Astrocyte (in vitro differentiated cells and primary cell): ENCODE measurements around the gene NECTIN1. TPM values are rescaled to one million over a fixed set of nuclear protein-coding genes. Genes with fewer than 3 reads are reported as not detected.
A peak's percentile ranks its signal among the peaks of the same experiment; 100 is the strongest.

Experiments used
- DNase-seq: peaks from one replicate; pipeline ENCODE4 v3.0.0-alpha.2; 2010; ENCODE audit warnings: low read depth
- FAIRE-seq: peaks from 2 replicates; lab custom pipeline; 2011; peaks lifted over from hg19 to GRCh38; lab: Jason Lieb, UNC
- H2AFZ ChIP-seq: 2 replicates; pipeline ENCODE4 v1.6.0; 2012; ENCODE audit warnings: low read depth, low read length, inconsistent platforms
- H3K27ac ChIP-seq: 2 replicates; pipeline ENCODE4 v1.5.1; 2011; ENCODE audit warnings: low read depth, low read length, inconsistent platforms
- H3K27me3 ChIP-seq: 2 replicates; pipeline ENCODE4 v1.6.0; 2011; ENCODE audit warnings: low read length, inconsistent platforms; ENCODE audit not compliant: insufficient read depth
- H3K36me3 ChIP-seq: 2 replicates; pipeline ENCODE4 v1.5.1; 2011; ENCODE audit warnings: low read length, inconsistent platforms; ENCODE audit not compliant: insufficient read depth
- H3K4me1 ChIP-seq: 2 replicates; pipeline ENCODE4 v1.5.1; 2011; ENCODE audit warnings: low read length, inconsistent platforms; ENCODE audit not compliant: insufficient read depth
- H3K4me2 ChIP-seq: 2 replicates; pipeline ENCODE4 v1.6.0; 2012; ENCODE audit warnings: low read length, inconsistent platforms
- H3K4me3 ChIP-seq: 2 replicates; pipeline ENCODE4 v1.5.1; 2011; ENCODE audit warnings: low read depth, mild to moderate bottlenecking, low read length, inconsistent platforms; ENCODE audit not compliant: insufficient read depth
- H3K79me2 ChIP-seq: 2 replicates; pipeline ENCODE4 v1.6.0; 2012; ENCODE audit warnings: mild to moderate bottlenecking, low read length, inconsistent platforms; ENCODE audit not compliant: insufficient read depth
- H3K9ac ChIP-seq: 2 replicates; pipeline ENCODE4 v1.6.0; 2012; ENCODE audit warnings: mild to moderate bottlenecking, low read length, inconsistent platforms
- H3K9me3 ChIP-seq: 2 replicates; pipeline ENCODE4 v1.5.1; 2012; ENCODE audit warnings: low read depth, mild to moderate bottlenecking, low read length, inconsistent platforms; ENCODE audit not compliant: insufficient read depth
- H4K20me1 ChIP-seq: 2 replicates; pipeline ENCODE4 v1.6.0; 2012; ENCODE audit warnings: low read length, inconsistent platforms; ENCODE audit not compliant: insufficient read depth
- H3K27ac Mint-ChIP-seq: one replicate; pipeline ENCODE4 v1.8.0; 2021; ENCODE audit warnings: mild to moderate bottlenecking, mixed read lengths; ENCODE audit not compliant: unreplicated experiment
- H3K27me3 Mint-ChIP-seq: one replicate; pipeline ENCODE4 v1.8.0; 2021; ENCODE audit warnings: low read depth, mixed read lengths; ENCODE audit not compliant: unreplicated experiment
- H3K36me3 Mint-ChIP-seq: one replicate; pipeline ENCODE4 v1.8.0; 2021; ENCODE audit warnings: low read depth, mixed read lengths; ENCODE audit not compliant: unreplicated experiment
- H3K4me1 Mint-ChIP-seq: one replicate; pipeline ENCODE4 v1.8.0; 2021; ENCODE audit warnings: low read depth, mixed read lengths; ENCODE audit not compliant: unreplicated experiment
- H3K4me3 Mint-ChIP-seq: one replicate; pipeline ENCODE4 v1.8.0; 2021; ENCODE audit warnings: mild to moderate bottlenecking, moderate library complexity, mixed read lengths; ENCODE audit not compliant: unreplicated experiment
- H3K9me3 Mint-ChIP-seq: one replicate; pipeline ENCODE4 v1.8.0; 2021; ENCODE audit warnings: mild to moderate bottlenecking, mixed read lengths; ENCODE audit not compliant: unreplicated experiment
- CTCF ChIP-seq: IDR thresholded peaks from 2 replicates; pipeline ENCODE4 v1.5.1; 2011; ENCODE audit warnings: low read depth, mild to moderate bottlenecking, inconsistent platforms, low read length, moderate library complexity; ENCODE audit not compliant: insufficient read depth
- EZH2 ChIP-seq: IDR thresholded peaks from 2 replicates; pipeline ENCODE4 v1.6.1; 2012; ENCODE audit warnings: mild to moderate bottlenecking, low read length, inconsistent platforms; ENCODE audit not compliant: insufficient read depth
- total RNA-seq: library from RNA; stranded (reverse); gene quantifications from 2 replicates; pipeline ENCODE4 v1.2.1, GENCODE V29; 2021

The NECTIN1 gene
- total RNA-seq, 1 donor from 2014 or later, result 17.7 TPM

- Histone ChIP-seq H3K4me2 (no peak overlapping the region), H3K4me1 (peaks cover 15% of the 10 kb centered on the region), H3K79me2 (no peaks in the 10 kb centered on the region), H2AFZ (no peak overlapping the region), H3K9ac (no peak overlapping the region), H3K27me3 (no peaks in the 10 kb centered on the region), H3K9me3 (peaks cover 8% of the 10 kb centered on the region), H3K36me3 (no peaks in the 10 kb centered on the region), H3K4me3 (no peak overlapping the region), H4K20me1 (no peaks in the 10 kb centered on the region), H3K27ac (no peak overlapping the region)
- no peak for TF ChIP-seq EZH2
- TF ChIP-seq CTCF, result no peak
- FAIRE-seq (no peak), DNase-seq (no peak)
- Mint-ChIP-seq H3K27me3 (peaks cover 35% of the 10 kb centered on the region), H3K4me1 (peaks cover 1% of the 10 kb centered on the region), H3K36me3 (peaks cover 35% of the 10 kb centered on the region), H3K9me3 (peaks cover 12% of the 10 kb centered on the region), H3K27ac (no peak overlapping the region), H3K4me3 (no peak overlapping the region)
These were observed 51.2 kb downstream of the NECTIN1 start for GRCh38 chr11:119677840-119678239.

- H3K9ac ChIP-seq, result peak overlapping the region; percentile 12
- H3K9me3 Mint-ChIP-seq, result peaks cover 12% of the 10 kb centered on the region
- peak overlapping the region; percentile 63 for H3K4me2 ChIP-seq
- peaks cover 37% of the 10 kb centered on the region for H3K36me3 Mint-ChIP-seq
- H3K9me3 ChIP-seq, result peaks cover 8% of the 10 kb centered on the region
- H3K4me1 ChIP-seq, result peaks cover 18% of the 10 kb centered on the region
- no peak overlapping the region for H3K4me3 Mint-ChIP-seq
- no peak overlapping the region for H3K27ac Mint-ChIP-seq
- FAIRE-seq (peak; percentile 62), DNase-seq (peak; percentile 28)
- no peaks in the 10 kb centered on the region for H3K27me3 ChIP-seq
- no peak overlapping the region for H2AFZ ChIP-seq
- H3K36me3 ChIP-seq, result no peaks in the 10 kb centered on the region
- H4K20me1 ChIP-seq, result no peaks in the 10 kb centered on the region
- TF ChIP-seq CTCF, result no peak
- no peak for TF ChIP-seq EZH2
- H3K27me3 Mint-ChIP-seq, result peaks cover 36% of the 10 kb centered on the region
- H3K27ac ChIP-seq, result peak overlapping the region; percentile 24
- no peaks in the 10 kb centered on the region for H3K79me2 ChIP-seq
- H3K4me3 ChIP-seq, result no peak overlapping the region
- H3K4me1 Mint-ChIP-seq, result peaks cover 1% of the 10 kb centered on the region
These were observed 52.5 kb downstream of the NECTIN1 start for GRCh38 chr11:119676461-119677020.

- no peaks in the 10 kb centered on the region for H3K27me3 ChIP-seq
- H3K79me2 ChIP-seq, result no peaks in the 10 kb centered on the region
- no peak overlapping the region for H3K27ac ChIP-seq
- peaks cover 27% of the 10 kb centered on the region for H3K4me1 ChIP-seq
- H3K9me3 ChIP-seq, result peaks cover 8% of the 10 kb centered on the region
- H3K4me3 ChIP-seq, result no peak overlapping the region
- no peak overlapping the region for H3K4me2 ChIP-seq
- H3K9ac ChIP-seq, result no peak overlapping the region
- Mint-ChIP-seq H3K4me1 (peaks cover 7% of the 10 kb centered on the region), H3K27ac (peak overlapping the region; percentile 47), H3K4me3 (no peak overlapping the region), H3K9me3 (peaks cover 16% of the 10 kb centered on the region), H3K36me3 (peaks cover 29% of the 10 kb centered on the region), H3K27me3 (peaks cover 29% of the 10 kb centered on the region)
- no peak for DNase-seq
- TF ChIP-seq EZH2 (no peak), CTCF (no peak)
- no peaks in the 10 kb centered on the region for H3K36me3 ChIP-seq
- no peak overlapping the region for H2AFZ ChIP-seq
- no peaks in the 10 kb centered on the region for H4K20me1 ChIP-seq
- FAIRE-seq, result no peak
These were observed 55.2 kb downstream of the NECTIN1 start for GRCh38 chr11:119673759-119674336.
